Muscle of arm (tissue), 12 donors: Measurements from ENCODE around the gene RABEPK. TPM values are rescaled to one million over a fixed set of nuclear protein-coding genes. Genes with fewer than 3 reads are reported as not detected.

Experiments
- polyA plus RNA-seq, 12 donors: library from polyadenylated mRNA; unstranded; fragments of 120-200 nt; gene quantifications; one replicate each; pipeline ENCODE4 v1.2.1, GENCODE V29; 2013; ENCODE audit not compliant: insufficient read length in 12 of 12

RABEPK gene
- polyA plus RNA-seq, 12 donors, result 12.7 to 21.3 (median 15.1) TPM; not detected in 1

Other genes starting within 250 kb of the RABEPK start
- gene SCAI, start 57.0 kb upstream of the RABEPK start, polyA plus RNA-seq, result 10 to 100 TPM in 6 of 12 donors, 1 to 10 TPM in 5, not detected in 1; 6.8 to 14.1 (median 10.4) TPM
- 10 to 100 TPM in 11 of 12 donors, not detected in 1; 28.0 to 47.3 (median 42.7) TPM for gene PPP6C, start 10.7 kb upstream of the RABEPK start, polyA plus RNA-seq
- 100 to 1,000 TPM in 11 of 12 donors, not detected in 1; 146 to 244 (median 192) TPM for gene HSPA5, start 40.8 kb downstream of the RABEPK start, polyA plus RNA-seq
- gene GAPVD1, start 61.3 kb downstream of the RABEPK start, polyA plus RNA-seq, result 10 to 100 TPM in 10 of 12 donors, 1 to 10 TPM in 1, not detected in 1; 9.4 to 30.4 (median 20.1) TPM